Activated CD4-positive, alpha-beta memory T cell treated with anti-CD3 and anti-CD28 coated beads for 36 hours (primary cell): ENCODE results near the gene POLL. TPM values are rescaled to one million over a fixed set of nuclear protein-coding genes. Genes with fewer than 3 reads are reported as not detected.
"Not testable (repeated sequence)": the region's sequence is repeated elsewhere in the genome, so short reads cannot be mapped to it uniquely, and the experiment has no call there.

ENCODE experiments used
- CTCF ChIA-PET: fragments of 350-600 bp; sonication (Branson Sonifier 250); formaldehyde crosslinking; loops from one replicate; lab custom pipeline; 2021; ENCODE audit warnings: antibody characterized with exemption, inconsistent platforms; lab: Charles Lee
- POLR2A ChIA-PET: fragments of 350-600 bp; sonication (Branson Sonifier 250); formaldehyde crosslinking; loops from one replicate; lab custom pipeline; 2021; ENCODE audit warnings: antibody characterized with exemption; lab: Charles Lee
- DNase-seq: peaks from one replicate; pipeline ENCODE4 v3.0.0-alpha.2; 2020
- H3K27ac Mint-ChIP-seq: one replicate; pipeline ENCODE4 v1.8.0; 2021; ENCODE audit warnings: mixed read lengths
- H3K27me3 Mint-ChIP-seq: one replicate; pipeline ENCODE4 v1.8.0; 2021; ENCODE audit warnings: mixed read lengths
- H3K36me3 Mint-ChIP-seq: one replicate; pipeline ENCODE4 v1.8.0; 2021; ENCODE audit warnings: mixed read lengths
- H3K4me1 Mint-ChIP-seq: one replicate; pipeline ENCODE4 v1.8.0; 2021; ENCODE audit warnings: low read depth, mixed read lengths
- H3K4me3 Mint-ChIP-seq: one replicate; pipeline ENCODE4 v1.8.0; 2021; ENCODE audit warnings: mild to moderate bottlenecking, mixed read lengths
- H3K9me3 Mint-ChIP-seq: one replicate; pipeline ENCODE4 v1.8.0; 2021; ENCODE audit warnings: mixed read lengths
- intact Hi-C: fragments of 100-400 bp; cut with micrococcal nuclease; formaldehyde crosslinking; loops from one replicate; pipeline ENCODE4 v1.15.1; 2023
- total RNA-seq, 2 experiments: library from RNA; stranded (reverse); gene quantifications; one replicate each; pipeline ENCODE4 v1.2.3, GENCODE V29; 2021

The POLL gene
- total RNA-seq, 2 experiments from 2014 or later = 29.4 to 30.8 TPM

GRCh38 chr10:101607124-101607523 lies 19.1 kb upstream of the POLL start:
- intact Hi-C loops = no loop called here
- no peak for DNase-seq
- Mint-ChIP-seq H3K9me3 (no peaks in the 10 kb centered on the region), H3K4me3 (no peak overlapping the region), H3K27me3 (no peaks in the 10 kb centered on the region), H3K36me3 (peaks cover 7% of the 10 kb centered on the region), H3K4me1 (peaks cover 7% of the 10 kb centered on the region), H3K27ac (no peak overlapping the region)
- CTCF ChIA-PET = interaction anchor here (2.0 kb wide), 1 partner anchor 174 kb away, joined by 6 read pairs; no protein-coding TSS in a partner anchor
- POLR2A ChIA-PET = no interaction called here

GRCh38 chr10:101602761-101603398 lies 14.8 kb upstream of the POLL start:
- no peaks in the 10 kb centered on the region for H3K27me3 Mint-ChIP-seq
- POLR2A ChIA-PET = interaction anchor here (0.9 to 2.0 kb wide), 4 partner anchors 15 to 332 kb away, joined by 3 to 6 read pairs (median 4); partner anchors contain the start of genes DPCD and POLL
- no peaks in the 10 kb centered on the region for H3K9me3 Mint-ChIP-seq
- H3K4me1 Mint-ChIP-seq = no peaks in the 10 kb centered on the region
- H3K27ac Mint-ChIP-seq = no peak overlapping the region
- DNase-seq = peak; percentile 86
- intact Hi-C loops = loop anchor here (1.0 to 5.0 kb wide), 2 partner anchors 89 to 178 kb away; no protein-coding TSS in a partner anchor
- H3K4me3 Mint-ChIP-seq = no peak overlapping the region
- CTCF ChIA-PET = interaction anchor here (0.6 to 6.2 kb wide), 36 partner anchors 8 to 560 kb away, joined by 3 to 197 read pairs (median 4); partner anchors contain the start of genes DPCD, KCNIP2, NPM3 and POLL
- H3K36me3 Mint-ChIP-seq = no peaks in the 10 kb centered on the region

GRCh38 chr10:101601541-101601940 lies 13.5 kb upstream of the POLL start:
- POLR2A ChIA-PET = no interaction called here
- no peak for DNase-seq
- H3K27ac Mint-ChIP-seq = no peak overlapping the region
- CTCF ChIA-PET = interaction anchor here (0.6 to 6.2 kb wide), 7 partner anchors 14 to 242 kb away, joined by 3 to 197 read pairs (median 5); partner anchors contain the start of genes DPCD, KCNIP2, NPM3 and POLL
- intact Hi-C loops = loop anchor here (5.0 kb wide), 1 partner anchor 91 kb away; no protein-coding TSS in a partner anchor
- no peaks in the 10 kb centered on the region for H3K4me1 Mint-ChIP-seq
- no peaks in the 10 kb centered on the region for H3K27me3 Mint-ChIP-seq
- no peaks in the 10 kb centered on the region for H3K9me3 Mint-ChIP-seq
- H3K36me3 Mint-ChIP-seq = no peaks in the 10 kb centered on the region
- H3K4me3 Mint-ChIP-seq = no peak overlapping the region

- Mint-ChIP-seq H3K27me3 (no peaks in the 10 kb centered on the region), H3K27ac (no peak overlapping the region), H3K36me3 (no peaks in the 10 kb centered on the region), H3K9me3 (no peaks in the 10 kb centered on the region), H3K4me3 (no peak overlapping the region), H3K4me1 (no peaks in the 10 kb centered on the region)
- intact Hi-C loops = no loop called here
- POLR2A ChIA-PET = no interaction called here
- CTCF ChIA-PET = interaction anchor here (1.0 to 2.2 kb wide), 2 partner anchors 92 to 184 kb away, joined by 4 to 7 read pairs; no protein-coding TSS in a partner anchor
- DNase-seq = no peak
Measured at GRCh38 chr10:101597091-101597900, 9.2 kb upstream of the POLL start.

DNA sequence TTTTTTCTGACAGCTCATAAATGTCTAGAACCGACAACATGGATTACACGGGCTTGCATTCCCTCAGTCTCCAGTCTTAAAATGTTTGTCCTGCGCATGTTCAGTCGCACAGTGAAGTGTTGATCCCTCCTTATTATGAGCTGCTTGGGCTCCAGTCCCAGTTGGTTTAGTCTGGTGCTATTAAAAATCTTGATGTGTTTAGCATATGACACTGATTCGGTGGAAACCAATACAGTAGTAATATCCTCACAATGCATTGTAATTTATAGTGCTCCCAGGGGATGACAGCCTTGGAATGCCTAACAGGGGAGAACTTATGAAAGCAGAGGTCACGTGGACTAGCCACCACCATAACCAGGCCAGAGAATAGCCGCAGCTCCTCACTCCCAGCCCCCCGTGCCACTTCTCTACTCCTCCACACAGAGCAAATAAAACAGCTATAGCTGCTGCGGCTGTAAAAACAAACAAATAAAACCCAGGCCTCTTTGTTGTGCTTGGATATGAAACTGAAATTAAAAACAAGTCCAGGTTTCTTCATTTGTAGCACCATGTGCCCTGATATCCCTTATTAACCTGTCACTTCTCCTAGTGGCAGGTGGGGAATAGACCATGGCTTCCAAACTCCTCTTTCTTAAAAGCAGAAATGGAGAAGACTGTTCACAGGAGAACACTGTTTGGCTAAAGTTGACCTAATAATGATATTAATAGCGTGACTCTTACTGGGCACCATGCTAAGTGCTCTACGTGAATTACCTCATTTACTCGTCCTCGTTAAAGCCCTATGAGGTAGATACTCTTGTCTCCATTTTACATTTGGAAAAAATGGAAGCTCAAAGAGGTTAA lies 7.8 kb upstream of the POLL start:
- H3K9me3 Mint-ChIP-seq = no peaks in the 10 kb centered on the region
- no peak overlapping the region for H3K4me3 Mint-ChIP-seq
- no peaks in the 10 kb centered on the region for H3K36me3 Mint-ChIP-seq
- intact Hi-C loops = no loop called here
- no peak for DNase-seq
- H3K27ac Mint-ChIP-seq = no peak overlapping the region
- H3K27me3 Mint-ChIP-seq = no peaks in the 10 kb centered on the region
- ChIA-PET POLR2A (interaction anchor here (0.6 kb wide), 1 partner anchor 178 kb away, joined by 3 read pairs; no protein-coding TSS in a partner anchor), CTCF (interaction anchor here (0.9 to 1.0 kb wide), 2 partner anchors 185 to 382 kb away, joined by 3 read pairs; no protein-coding TSS in a partner anchor)
- no peaks in the 10 kb centered on the region for H3K4me1 Mint-ChIP-seq

GRCh38 chr10:101593331-101593730 lies 5.3 kb upstream of the POLL start:
- H3K27me3 Mint-ChIP-seq, H3K36me3 Mint-ChIP-seq, H3K27ac Mint-ChIP-seq, intact Hi-C loops, H3K4me1 Mint-ChIP-seq, H3K4me3 Mint-ChIP-seq, DNase-seq, POLR2A ChIA-PET, H3K9me3 Mint-ChIP-seq: not testable (repeated sequence)
- CTCF ChIA-PET = interaction anchor here (1.6 kb wide), 1 partner anchor 9 kb away, joined by 5 read pairs; no protein-coding TSS in a partner anchor

DNA sequence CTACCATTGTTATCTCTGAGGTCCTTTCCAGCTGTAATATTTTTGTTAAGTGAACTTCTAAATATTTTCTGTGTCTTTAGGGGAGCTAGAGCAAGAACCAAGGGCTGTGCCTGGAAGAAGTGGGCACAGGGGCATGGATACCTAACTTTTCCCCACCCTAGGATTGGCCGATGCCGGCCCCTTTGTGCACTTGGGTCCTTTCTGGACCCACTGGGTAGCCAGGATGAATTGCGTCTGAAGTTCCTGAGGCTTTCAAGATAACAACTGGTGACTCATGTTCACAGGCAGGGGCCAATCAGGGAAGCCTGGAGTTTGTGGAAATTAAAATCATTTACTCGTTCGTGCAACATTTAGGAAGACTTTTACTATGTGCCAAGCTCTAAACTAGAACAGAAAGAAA lies 822 bp upstream of the POLL start:
- Mint-ChIP-seq H3K27ac (no peak overlapping the region), H3K9me3 (no peaks in the 10 kb centered on the region), H3K4me3 (peak overlapping the region; percentile 91), H3K36me3 (peaks cover 3% of the 10 kb centered on the region), H3K27me3 (no peaks in the 10 kb centered on the region), H3K4me1 (peaks cover 21% of the 10 kb centered on the region)
- intact Hi-C loops = loop anchor here (5.0 kb wide), 1 partner anchor 193 kb away; the partner anchor contains the start of gene NPM3
- DNase-seq = no peak
- ChIA-PET POLR2A (no interaction called here), CTCF (interaction anchor here (1.2 to 2.2 kb wide), 5 partner anchors 11 to 375 kb away, joined by 3 to 23 read pairs (median 6); partner anchors contain the start of gene NPM3)

DNA sequence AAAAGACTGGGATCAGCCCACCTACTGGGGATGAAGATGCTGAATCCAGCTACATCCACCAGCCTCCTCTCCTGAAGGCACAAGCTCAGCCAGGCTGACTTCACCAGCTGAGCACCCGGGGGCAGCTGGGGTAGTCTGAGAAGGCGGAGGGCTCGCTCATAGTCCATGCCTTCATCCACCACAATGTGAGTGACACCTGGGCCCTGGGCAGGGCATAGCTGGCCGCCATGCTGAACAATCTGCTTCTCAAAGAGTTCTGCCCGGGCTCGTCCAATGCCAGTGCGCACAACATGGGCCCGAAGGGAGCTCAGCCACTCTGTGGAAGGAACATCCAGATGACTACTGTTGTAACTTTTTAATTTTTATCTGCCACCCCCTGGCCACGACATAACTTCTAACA lies 2.2 kb downstream of the POLL start:
- no peaks in the 10 kb centered on the region for H3K9me3 Mint-ChIP-seq
- intact Hi-C loops = loop anchor here (5.0 kb wide), 1 partner anchor 196 kb away; the partner anchor contains the start of gene NPM3
- H3K4me3 Mint-ChIP-seq = peak overlapping the region; percentile 17
- no peaks in the 10 kb centered on the region for H3K27me3 Mint-ChIP-seq
- no peak for DNase-seq
- H3K4me1 Mint-ChIP-seq = peaks cover 21% of the 10 kb centered on the region
- ChIA-PET CTCF (interaction anchor here (1.0 to 1.9 kb wide), 2 partner anchors 16 to 196 kb away, joined by 3 to 8 read pairs; no protein-coding TSS in a partner anchor), POLR2A (no interaction called here)
- no peak overlapping the region for H3K27ac Mint-ChIP-seq
- peaks cover 8% of the 10 kb centered on the region for H3K36me3 Mint-ChIP-seq

DNA sequence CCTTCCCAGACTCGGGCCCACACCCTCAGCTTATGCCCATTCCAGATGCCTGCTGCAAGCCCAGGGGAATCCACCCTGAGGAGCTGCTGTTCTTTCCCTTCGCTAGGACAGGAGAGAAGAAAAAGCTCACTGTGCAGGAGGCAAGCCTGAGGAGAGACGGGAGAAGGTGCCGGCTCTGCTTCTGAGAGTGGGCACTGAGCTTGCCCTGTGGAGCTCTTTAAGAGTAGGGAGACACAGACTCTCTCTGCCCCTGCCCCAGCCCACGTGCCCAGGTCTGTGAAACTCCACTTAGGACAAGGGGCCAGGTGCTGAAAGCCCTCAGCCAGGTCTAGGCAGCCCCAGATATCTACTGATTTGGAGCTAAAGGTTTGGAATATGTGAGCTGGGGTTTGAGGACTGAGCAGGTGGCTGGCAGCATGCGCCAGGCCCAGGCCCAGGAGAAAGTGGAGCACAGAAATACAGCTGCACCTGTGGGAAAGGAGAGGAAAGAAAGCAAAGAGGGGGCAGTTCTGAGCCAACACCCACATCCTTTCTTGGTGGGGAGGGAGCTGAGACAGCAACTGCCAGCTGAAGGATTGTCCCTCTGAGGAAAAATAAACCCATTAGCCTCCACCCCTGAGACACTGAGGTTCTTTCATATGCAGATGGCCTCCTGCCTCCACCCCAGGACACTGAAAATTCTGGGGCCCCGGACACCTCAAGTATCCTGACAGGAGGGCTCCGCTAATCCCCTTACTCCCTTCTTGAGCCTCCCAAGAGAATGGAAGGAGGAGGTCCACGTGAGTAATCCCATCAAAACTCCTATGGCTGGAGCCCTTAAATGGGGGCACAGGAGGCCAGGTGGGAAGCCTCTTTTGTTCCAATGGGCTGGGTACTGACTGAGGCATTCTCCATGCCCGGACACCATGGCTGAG lies 7.3 kb downstream of the POLL start:
- peaks cover 16% of the 10 kb centered on the region for H3K36me3 Mint-ChIP-seq
- ChIA-PET POLR2A (no interaction called here), CTCF (interaction anchor here (0.6 to 4.8 kb wide), 5 partner anchors 10 to 1095 kb away, joined by 3 to 26 read pairs (median 4); no protein-coding TSS in a partner anchor)
- H3K9me3 Mint-ChIP-seq = no peaks in the 10 kb centered on the region
- H3K27ac Mint-ChIP-seq = no peak overlapping the region
- no peaks in the 10 kb centered on the region for H3K4me1 Mint-ChIP-seq
- no peak for DNase-seq
- H3K27me3 Mint-ChIP-seq = no peaks in the 10 kb centered on the region
- intact Hi-C loops = no loop called here
- no peak overlapping the region for H3K4me3 Mint-ChIP-seq

DNA sequence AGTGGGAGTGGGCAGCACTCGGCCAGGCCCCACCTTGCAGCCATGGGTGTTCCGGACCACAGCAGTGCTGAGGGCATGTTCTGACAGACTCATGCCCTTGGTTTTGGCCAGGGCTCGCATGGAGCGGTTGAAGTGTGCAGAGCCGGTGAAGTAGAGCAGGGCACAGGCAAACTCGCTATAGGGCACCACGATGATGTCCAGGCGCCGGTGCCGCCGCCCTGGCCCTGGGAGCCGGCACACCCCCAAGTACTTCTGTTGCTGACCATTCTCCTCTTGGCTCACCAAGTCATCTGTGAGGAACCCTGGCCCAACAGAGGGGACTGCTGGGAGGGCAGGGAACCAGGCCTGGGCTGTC lies 8.6 kb downstream of the POLL start:
- no peak for DNase-seq
- no peaks in the 10 kb centered on the region for H3K4me1 Mint-ChIP-seq
- no peak overlapping the region for H3K4me3 Mint-ChIP-seq
- H3K27me3 Mint-ChIP-seq = no peaks in the 10 kb centered on the region
- peaks cover 16% of the 10 kb centered on the region for H3K36me3 Mint-ChIP-seq
- H3K27ac Mint-ChIP-seq = no peak overlapping the region
- ChIA-PET CTCF (interaction anchor here (0.9 to 4.8 kb wide), 3 partner anchors 9 to 530 kb away, joined by 3 to 26 read pairs (median 4); no protein-coding TSS in a partner anchor), POLR2A (no interaction called here)
- H3K9me3 Mint-ChIP-seq = no peaks in the 10 kb centered on the region
- intact Hi-C loops = no loop called here
